GM13977 (cell line): ENCODE measurements around the gene EXOSC5.

ENCODE experiments used
- DNase-seq: peaks from one replicate; pipeline ENCODE4 v3.0.0; 2012; ENCODE audit warnings: low spot score
- in situ Hi-C: fragments of 300-500 bp; cut with MboI; formaldehyde crosslinking; loops from one replicate; pipeline ENCODE4 v1.12.0; 2022; ENCODE audit warnings: low sequenced_read_pairs, low pct_unique_long_range_greater_than_20kb, mixed read lengths, inconsistent platforms; ENCODE audit not compliant: unreplicated experiment
- TF ChIP-seq, protein P1 (sequence below): IDR thresholded peaks from 2 replicates; pipeline ENCODE4 v1.5.1; 2012; ENCODE audit warnings: mild to moderate bottlenecking, control low read depth; ENCODE audit not compliant: insufficient read depth; ENCODE audit errors: extremely low read depth, missing control alignments

The EXOSC5 gene

DNA sequence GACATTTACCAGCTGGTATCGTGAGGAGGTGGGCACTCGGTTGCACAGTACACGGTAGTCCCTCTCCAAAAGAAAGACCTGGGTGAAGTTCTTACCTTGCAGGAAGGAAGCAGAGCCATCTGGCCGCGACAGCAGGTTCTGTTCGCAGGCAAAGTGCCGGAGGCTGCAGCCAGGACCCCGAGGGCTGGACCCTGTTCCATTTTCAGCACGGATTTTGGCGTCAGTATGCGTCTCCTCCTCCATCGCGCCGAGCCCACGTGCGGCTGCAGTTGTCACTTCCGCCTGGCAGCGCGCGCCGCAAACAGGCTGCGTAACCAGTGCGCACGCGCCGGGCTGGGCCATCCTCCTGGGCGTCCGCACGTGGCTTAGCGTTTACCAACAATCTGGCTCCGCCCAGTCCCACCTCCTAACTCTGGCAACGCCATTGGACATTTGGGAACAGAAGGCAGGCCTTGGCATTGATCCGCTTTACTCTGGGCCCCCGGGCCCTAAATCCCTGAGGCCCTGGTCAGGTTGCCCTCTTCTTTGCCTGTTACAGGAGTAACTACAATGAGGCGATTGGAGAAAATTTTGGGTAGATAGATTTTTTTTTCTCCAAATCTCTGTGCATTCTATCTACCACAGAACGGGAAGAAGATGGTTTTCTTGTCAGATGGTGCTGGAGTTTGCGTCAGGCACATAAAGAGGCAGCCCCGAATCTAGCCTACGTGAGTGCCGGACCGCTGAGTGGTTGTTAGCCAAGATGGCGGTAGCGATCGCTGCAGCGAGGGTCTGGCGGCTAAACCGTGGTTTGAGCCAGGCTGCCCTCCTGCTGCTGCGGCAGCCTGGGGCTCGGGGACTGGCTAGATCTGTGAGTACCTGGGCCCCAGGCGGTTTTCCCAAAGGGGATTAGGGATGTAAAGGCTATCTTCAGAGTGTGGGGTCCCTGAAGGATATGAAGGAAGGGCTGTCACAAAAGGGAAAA is at the start of gene EXOSC5, which contains the start of gene BCKDHA:
Gene EXOSC5 (minus strand): TSS at position 274 of the 964 bp plus-strand sequence. CDS start 31 bp downstream, at position 243.
Gene BCKDHA (plus strand): TSS at position 733 of the 964 bp plus-strand sequence. CDS start 10 bp downstream, at position 743.
- in situ Hi-C loops: no loop called here
- TF ChIP-seq, protein P1, sequence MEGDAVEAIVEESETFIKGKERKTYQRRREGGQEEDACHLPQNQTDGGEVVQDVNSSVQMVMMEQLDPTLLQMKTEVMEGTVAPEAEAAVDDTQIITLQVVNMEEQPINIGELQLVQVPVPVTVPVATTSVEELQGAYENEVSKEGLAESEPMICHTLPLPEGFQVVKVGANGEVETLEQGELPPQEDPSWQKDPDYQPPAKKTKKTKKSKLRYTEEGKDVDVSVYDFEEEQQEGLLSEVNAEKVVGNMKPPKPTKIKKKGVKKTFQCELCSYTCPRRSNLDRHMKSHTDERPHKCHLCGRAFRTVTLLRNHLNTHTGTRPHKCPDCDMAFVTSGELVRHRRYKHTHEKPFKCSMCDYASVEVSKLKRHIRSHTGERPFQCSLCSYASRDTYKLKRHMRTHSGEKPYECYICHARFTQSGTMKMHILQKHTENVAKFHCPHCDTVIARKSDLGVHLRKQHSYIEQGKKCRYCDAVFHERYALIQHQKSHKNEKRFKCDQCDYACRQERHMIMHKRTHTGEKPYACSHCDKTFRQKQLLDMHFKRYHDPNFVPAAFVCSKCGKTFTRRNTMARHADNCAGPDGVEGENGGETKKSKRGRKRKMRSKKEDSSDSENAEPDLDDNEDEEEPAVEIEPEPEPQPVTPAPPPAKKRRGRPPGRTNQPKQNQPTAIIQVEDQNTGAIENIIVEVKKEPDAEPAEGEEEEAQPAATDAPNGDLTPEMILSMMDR: no peak
- peak; percentile 97 for DNase-seq

DNA sequence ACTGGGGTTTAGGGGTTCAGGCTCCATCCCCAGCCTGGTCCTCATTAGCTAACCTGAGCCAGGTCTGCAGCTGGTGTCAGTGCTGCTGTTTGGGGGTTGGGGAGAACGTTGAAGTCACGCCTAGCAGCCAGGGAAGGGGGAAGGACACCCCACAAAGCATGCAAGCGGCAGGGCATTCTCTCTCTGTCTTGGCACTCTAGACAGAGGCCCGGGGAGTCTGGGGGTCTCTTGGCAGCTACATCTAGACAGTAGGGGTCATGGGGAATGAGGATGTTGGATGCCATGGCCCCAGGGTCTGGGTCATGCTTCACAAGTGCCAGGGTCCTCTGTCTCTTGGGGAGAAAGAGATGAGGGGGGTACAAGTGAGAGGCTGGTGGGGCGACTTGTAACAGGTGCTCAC is 48.4 kb upstream of the EXOSC5 start:
- in situ Hi-C loops: loop anchor here (10.0 kb wide), 1 partner anchor 129 kb away; the partner anchor contains the start of gene CEACAM21
- TF ChIP-seq, protein P1: no peak
- no peak for DNase-seq

DNA sequence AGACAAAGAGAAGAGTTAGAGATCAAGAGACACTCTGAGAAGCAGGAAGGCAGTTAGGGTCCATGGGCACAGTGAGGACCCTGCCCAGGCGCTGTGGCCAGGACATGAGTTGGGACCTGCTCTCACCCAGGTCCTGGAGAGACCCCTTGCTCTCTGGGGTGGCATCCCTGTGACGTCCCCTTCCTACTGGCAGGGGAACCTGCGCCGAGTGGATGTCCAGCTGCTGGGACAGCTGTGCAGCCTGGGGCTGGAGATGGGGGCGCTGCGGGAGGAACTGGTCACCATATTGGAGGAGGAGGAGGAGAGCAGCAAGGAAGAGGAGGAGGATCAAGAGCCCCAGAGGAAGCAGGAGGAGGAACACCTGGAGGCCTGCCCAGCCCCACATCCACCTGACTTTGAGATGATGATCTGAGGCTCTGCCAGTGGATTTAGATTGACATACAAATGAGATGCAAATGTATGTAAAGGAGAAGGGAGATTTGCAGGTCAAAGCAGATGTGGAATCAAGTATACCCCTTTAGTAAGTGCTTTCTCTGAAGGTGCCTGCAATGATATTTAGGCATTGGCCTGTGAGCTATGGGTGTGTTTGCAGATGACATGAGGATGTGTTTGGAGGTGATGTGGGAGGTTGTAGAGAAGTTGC is 46.8 kb upstream of the EXOSC5 start:
- in situ Hi-C loops: loop anchor here (10.0 kb wide), 1 partner anchor 131 kb away; the partner anchor contains the start of gene CEACAM21
- TF ChIP-seq, protein P1: no peak
- no peak for DNase-seq

DNA sequence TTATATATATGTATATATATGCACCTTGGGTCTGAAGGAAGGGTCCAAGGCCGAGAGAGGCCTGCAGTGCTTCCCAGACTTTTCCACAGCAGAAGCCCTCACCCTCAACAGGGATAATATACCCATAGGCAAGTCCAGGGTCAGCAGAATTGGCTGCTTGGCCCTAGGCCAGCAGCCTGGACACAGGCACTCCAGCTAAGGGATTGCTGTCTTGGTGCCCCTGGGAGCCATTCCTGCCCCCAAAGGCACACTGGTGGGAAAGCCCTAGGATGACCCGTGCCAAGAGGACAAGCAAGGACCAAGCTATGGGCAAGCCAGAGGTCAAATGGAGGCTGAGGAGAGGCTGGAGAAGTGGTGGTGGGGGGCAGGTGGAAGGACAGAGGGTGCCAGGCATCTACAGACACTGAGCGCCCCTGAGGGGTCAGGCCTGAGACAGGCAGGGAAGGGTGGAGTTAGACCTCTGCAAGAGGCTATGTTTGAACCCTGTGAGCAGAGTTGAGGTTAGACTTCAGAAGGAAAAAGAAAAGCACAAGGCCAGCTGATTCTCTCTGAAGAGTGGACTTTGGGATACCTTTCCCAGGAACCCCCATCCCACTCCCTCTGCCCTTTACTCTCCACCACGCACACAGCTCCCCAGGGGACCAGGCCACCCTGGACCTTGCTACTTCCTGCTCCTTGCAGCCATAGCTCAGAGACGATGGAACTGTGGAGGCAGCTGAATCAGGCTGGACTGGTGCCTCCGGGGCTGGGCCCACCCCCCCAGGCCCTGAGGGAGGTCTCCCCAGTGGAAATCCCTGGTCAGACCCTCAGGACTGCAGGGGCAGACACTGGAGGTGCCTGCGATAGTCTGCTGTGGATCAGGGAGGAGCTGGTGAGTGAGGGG is 45.6 kb upstream of the EXOSC5 start, which contains the start of gene ERICH4:
Gene ERICH4 (plus strand): TSS at position 684 of the 883 bp plus-strand sequence. CDS start 14 bp downstream, at position 698.
- TF ChIP-seq, protein P1: no peak
- in situ Hi-C loops: loop anchor here (10.0 kb wide), 1 partner anchor 132 kb away; the partner anchor contains the start of gene CEACAM21
- no peak for DNase-seq

DNA sequence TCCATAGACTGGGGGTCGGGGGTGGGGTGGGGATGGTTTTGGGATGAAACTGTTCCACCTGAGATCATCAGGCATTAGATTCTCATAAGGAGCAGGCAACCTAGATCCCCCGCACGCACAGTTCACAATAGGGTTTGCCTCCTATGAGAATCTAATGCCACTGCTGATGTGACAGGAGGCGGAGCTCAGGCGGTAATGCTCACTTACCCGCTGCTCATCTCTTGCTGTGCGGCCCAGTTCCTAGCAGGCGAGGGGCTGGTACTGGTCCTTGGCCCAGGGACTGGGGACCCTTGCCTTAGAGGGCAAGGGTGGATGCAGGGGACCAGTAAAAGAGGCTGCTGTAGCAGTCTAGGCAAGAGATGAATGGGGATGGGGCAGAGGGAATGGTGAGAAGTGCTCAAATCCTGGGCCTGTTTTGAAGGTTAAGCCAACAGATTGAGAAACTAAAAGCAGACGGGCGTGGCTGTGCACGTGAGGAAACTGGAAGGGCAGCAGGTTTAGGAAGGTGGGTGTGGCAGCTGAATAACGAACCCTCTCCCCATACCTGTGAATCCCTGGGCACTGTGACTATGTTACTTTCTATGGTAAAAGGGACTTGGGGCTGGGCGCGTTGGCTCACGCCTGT is 44.3 kb upstream of the EXOSC5 start:
- in situ Hi-C loops: loop anchor here (10.0 kb wide), 1 partner anchor 133 kb away; the partner anchor contains the start of gene CEACAM21
- TF ChIP-seq, protein P1: no peak
- DNase-seq: no peak
